GM23338 (cell line): ENCODE measurements around the gene ANXA6. TPM values are rescaled to one million over a fixed set of nuclear protein-coding genes. Genes with fewer than 3 reads are reported as not detected.

Experiments
- CREB1 ChIP-seq: fragments of 250-450 bp; sonication (Bioruptor Pico); IDR thresholded peaks from 2 replicates; pipeline ENCODE4 v1.5.0; 2020; ENCODE audit warnings: low read depth, mild to moderate bottlenecking, moderate library complexity
- EZH2 ChIP-seq: fragments of 200-600 bp; sonication (generic); IDR thresholded peaks from one replicate; pipeline ENCODE4 v1.8.0; 2017; ENCODE audit warnings: antibody characterized with exemption, mild to moderate bottlenecking, low read depth; ENCODE audit not compliant: unreplicated experiment
- EZH2phosphoT487 ChIP-seq: fragments of 200-600 bp; sonication (generic); IDR thresholded peaks from one replicate; pipeline ENCODE4 v1.8.1; 2018; ENCODE audit warnings: antibody characterized with exemption; ENCODE audit not compliant: unreplicated experiment
- NANOG ChIP-seq: IDR thresholded peaks from 2 replicates; pipeline ENCODE4 v1.6.1; 2016; ENCODE audit warnings: antibody characterized with exemption, borderline replicate concordance
- POLR2AphosphoS5 ChIP-seq: IDR thresholded peaks from 2 replicates; pipeline ENCODE4 v1.6.1; 2016; ENCODE audit warnings: antibody characterized with exemption, low read depth
- REST ChIP-seq: IDR thresholded peaks from one replicate; pipeline ENCODE4 v1.6.1; 2018; ENCODE audit warnings: antibody characterized with exemption; ENCODE audit not compliant: unreplicated experiment
- STAT1 ChIP-seq: IDR thresholded peaks from one replicate; pipeline ENCODE4 v1.6.1; 2016; ENCODE audit warnings: antibody characterized with exemption; ENCODE audit not compliant: unreplicated experiment
- ZNF114 ChIP-seq: fragments of 250-450 bp; sonication (Bioruptor Pico); IDR thresholded peaks from 2 replicates; pipeline ENCODE4 v1.5.0; 2020; ENCODE audit warnings: mild to moderate bottlenecking, moderate library complexity
- polyA plus RNA-seq: library from polyadenylated mRNA; unstranded; fragments of >200 nt; fragmentation: Nextera tagmentation; extraction: Ambion mirVana; gene quantifications from 2 replicates; pipeline ENCODE4 v1.2.1, GENCODE V29; 2016
- total RNA-seq: library from RNA; depleted of rRNA; stranded (reverse); fragments of >200 nt; shearing (Covaris generic); gene quantifications from 2 replicates; pipeline ENCODE4 v1.2.3, GENCODE V29; 2014
- TF ChIP-seq, protein P1 (sequence below): fragments of 250-450 bp; sonication (Bioruptor Pico); IDR thresholded peaks from 2 replicates; pipeline ENCODE4 v1.5.0; 2020; ENCODE audit warnings: mild to moderate bottlenecking, moderate library complexity
- TF ChIP-seq, protein P2 (sequence below), 2 experiments: fragments of 200-600 bp in 1 of 2; sonication (generic) in 1 of 2; conservative IDR thresholded peaks; 2 replicates each; pipeline versions ENCODE4 v1.5.1 to v1.6.1; 2016 to 2017; ENCODE audit warnings: antibody characterized with exemption in 2 of 2, low read depth in 2 of 2, mild to moderate bottlenecking in 2 of 2, moderate library complexity in 1 of 2
- TF ChIP-seq, protein P3 (sequence below): IDR thresholded peaks from 2 replicates; pipeline ENCODE4 v1.6.1; 2016; ENCODE audit warnings: antibody characterized with exemption

The ANXA6 gene
- total and polyA plus RNA-seq, 2 experiments from 2014 or later, result 26.5 to 110 TPM

DNA sequence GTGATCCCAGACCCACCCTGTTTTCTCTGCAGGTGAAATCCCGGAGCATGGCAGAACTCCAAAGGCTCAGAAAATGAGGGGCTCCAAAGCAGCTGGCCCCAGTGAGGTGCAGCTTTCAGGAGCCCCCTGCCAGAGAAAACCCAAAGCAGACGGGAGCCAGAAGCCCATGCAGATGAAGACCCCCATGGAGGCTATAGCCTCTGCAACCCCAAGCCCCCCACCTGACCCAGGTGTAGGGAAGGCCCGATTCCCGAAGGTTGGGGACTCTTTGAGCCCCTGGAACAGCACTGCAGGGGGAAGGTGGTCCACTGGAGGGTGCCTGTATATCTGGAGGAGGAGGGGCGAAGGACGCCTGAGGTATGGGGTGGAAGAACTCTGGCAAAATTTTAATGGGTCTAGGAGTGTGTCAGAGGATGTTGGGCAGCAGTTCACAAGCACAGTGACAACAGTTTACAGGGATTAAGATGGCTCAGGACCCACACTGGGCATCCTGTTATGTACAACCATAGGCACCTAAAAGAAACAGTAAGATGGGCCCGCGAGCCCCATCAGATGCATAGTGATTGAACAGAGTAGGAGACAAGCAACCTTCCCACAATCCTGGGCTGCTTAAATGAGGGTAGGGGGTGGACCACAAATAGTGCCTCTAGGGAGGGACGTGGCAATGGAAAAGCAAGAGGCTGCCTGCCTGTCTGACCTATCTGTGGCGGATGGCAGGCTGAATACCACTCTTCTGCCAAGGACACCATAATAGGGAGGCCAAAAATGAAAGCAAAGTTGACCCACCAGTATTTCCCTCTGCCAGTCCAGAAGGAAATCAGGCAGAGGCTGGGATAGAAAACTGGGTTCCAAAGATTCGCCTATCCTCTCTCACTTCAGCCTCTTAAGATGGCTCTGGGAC lies 16.4 kb upstream of the ANXA6 start (continued):
- TF ChIP-seq, protein P1, sequence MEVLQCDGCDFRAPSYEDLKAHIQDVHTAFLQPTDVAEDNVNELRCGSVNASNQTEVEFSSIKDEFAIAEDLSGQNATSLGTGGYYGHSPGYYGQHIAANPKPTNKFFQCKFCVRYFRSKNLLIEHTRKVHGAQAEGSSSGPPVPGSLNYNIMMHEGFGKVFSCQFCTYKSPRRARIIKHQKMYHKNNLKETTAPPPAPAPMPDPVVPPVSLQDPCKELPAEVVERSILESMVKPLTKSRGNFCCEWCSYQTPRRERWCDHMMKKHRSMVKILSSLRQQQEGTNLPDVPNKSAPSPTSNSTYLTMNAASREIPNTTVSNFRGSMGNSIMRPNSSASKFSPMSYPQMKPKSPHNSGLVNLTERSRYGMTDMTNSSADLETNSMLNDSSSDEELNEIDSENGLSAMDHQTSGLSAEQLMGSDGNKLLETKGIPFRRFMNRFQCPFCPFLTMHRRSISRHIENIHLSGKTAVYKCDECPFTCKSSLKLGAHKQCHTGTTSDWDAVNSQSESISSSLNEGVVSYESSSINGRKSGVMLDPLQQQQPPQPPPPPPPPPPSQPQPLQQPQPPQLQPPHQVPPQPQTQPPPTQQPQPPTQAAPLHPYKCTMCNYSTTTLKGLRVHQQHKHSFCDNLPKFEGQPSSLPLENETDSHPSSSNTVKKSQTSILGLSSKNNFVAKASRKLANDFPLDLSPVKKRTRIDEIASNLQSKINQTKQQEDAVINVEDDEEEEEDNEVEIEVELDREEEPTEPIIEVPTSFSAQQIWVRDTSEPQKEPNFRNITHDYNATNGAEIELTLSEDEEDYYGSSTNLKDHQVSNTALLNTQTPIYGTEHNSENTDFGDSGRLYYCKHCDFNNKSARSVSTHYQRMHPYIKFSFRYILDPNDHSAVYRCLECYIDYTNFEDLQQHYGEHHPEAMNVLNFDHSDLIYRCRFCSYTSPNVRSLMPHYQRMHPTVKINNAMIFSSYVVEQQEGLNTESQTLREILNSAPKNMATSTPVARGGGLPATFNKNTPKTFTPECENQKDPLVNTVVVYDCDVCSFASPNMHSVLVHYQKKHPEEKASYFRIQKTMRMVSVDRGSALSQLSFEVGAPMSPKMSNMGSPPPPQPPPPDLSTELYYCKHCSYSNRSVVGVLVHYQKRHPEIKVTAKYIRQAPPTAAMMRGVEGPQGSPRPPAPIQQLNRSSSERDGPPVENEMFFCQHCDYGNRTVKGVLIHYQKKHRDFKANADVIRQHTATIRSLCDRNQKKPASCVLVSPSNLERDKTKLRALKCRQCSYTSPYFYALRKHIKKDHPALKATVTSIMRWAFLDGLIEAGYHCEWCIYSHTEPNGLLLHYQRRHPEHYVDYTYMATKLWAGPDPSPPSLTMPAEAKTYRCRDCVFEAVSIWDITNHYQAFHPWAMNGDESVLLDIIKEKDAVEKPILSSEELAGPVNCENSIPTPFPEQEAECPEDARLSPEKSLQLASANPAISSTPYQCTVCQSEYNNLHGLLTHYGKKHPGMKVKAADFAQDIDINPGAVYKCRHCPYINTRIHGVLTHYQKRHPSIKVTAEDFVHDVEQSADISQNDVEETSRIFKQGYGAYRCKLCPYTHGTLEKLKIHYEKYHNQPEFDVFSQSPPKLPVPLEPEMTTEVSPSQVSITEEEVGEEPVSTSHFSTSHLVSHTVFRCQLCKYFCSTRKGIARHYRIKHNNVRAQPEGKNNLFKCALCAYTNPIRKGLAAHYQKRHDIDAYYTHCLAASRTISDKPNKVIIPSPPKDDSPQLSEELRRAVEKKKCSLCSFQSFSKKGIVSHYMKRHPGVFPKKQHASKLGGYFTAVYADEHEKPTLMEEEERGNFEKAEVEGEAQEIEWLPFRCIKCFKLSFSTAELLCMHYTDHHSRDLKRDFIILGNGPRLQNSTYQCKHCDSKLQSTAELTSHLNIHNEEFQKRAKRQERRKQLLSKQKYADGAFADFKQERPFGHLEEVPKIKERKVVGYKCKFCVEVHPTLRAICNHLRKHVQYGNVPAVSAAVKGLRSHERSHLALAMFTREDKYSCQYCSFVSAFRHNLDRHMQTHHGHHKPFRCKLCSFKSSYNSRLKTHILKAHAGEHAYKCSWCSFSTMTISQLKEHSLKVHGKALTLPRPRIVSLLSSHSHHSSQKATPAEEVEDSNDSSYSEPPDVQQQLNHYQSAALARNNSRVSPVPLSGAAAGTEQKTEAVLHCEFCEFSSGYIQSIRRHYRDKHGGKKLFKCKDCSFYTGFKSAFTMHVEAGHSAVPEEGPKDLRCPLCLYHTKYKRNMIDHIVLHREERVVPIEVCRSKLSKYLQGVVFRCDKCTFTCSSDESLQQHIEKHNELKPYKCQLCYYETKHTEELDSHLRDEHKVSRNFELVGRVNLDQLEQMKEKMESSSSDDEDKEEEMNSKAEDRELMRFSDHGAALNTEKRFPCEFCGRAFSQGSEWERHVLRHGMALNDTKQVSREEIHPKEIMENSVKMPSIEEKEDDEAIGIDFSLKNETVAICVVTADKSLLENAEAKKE (CRISPR knock-in tag), result no peak
- TF ChIP-seq ZNF114 (no peak), EZH2phosphoT487 (no peak), STAT1 (no peak), EZH2 (no peak), NANOG (no peak), REST (no peak), POLR2AphosphoS5 (no peak), CREB1 (no peak)
- TF ChIP-seq, protein P2, sequence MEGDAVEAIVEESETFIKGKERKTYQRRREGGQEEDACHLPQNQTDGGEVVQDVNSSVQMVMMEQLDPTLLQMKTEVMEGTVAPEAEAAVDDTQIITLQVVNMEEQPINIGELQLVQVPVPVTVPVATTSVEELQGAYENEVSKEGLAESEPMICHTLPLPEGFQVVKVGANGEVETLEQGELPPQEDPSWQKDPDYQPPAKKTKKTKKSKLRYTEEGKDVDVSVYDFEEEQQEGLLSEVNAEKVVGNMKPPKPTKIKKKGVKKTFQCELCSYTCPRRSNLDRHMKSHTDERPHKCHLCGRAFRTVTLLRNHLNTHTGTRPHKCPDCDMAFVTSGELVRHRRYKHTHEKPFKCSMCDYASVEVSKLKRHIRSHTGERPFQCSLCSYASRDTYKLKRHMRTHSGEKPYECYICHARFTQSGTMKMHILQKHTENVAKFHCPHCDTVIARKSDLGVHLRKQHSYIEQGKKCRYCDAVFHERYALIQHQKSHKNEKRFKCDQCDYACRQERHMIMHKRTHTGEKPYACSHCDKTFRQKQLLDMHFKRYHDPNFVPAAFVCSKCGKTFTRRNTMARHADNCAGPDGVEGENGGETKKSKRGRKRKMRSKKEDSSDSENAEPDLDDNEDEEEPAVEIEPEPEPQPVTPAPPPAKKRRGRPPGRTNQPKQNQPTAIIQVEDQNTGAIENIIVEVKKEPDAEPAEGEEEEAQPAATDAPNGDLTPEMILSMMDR (conservative IDR thresholded peaks at IDR 0.05; ENCODE audit: low read depth in 2 of 2), result no peak
- TF ChIP-seq, protein P3, sequence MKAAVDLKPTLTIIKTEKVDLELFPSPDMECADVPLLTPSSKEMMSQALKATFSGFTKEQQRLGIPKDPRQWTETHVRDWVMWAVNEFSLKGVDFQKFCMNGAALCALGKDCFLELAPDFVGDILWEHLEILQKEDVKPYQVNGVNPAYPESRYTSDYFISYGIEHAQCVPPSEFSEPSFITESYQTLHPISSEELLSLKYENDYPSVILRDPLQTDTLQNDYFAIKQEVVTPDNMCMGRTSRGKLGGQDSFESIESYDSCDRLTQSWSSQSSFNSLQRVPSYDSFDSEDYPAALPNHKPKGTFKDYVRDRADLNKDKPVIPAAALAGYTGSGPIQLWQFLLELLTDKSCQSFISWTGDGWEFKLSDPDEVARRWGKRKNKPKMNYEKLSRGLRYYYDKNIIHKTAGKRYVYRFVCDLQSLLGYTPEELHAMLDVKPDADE, result no peak
